NCI-H2196 (cell line): ENCODE data around the gene LTA.

Experiments
- DNase-seq: peaks from one replicate; lab custom pipeline; 2025; ENCODE audit not compliant: unreplicated experiment; lab: John Stamatoyannopoulos, UW

LTA gene

DNA sequence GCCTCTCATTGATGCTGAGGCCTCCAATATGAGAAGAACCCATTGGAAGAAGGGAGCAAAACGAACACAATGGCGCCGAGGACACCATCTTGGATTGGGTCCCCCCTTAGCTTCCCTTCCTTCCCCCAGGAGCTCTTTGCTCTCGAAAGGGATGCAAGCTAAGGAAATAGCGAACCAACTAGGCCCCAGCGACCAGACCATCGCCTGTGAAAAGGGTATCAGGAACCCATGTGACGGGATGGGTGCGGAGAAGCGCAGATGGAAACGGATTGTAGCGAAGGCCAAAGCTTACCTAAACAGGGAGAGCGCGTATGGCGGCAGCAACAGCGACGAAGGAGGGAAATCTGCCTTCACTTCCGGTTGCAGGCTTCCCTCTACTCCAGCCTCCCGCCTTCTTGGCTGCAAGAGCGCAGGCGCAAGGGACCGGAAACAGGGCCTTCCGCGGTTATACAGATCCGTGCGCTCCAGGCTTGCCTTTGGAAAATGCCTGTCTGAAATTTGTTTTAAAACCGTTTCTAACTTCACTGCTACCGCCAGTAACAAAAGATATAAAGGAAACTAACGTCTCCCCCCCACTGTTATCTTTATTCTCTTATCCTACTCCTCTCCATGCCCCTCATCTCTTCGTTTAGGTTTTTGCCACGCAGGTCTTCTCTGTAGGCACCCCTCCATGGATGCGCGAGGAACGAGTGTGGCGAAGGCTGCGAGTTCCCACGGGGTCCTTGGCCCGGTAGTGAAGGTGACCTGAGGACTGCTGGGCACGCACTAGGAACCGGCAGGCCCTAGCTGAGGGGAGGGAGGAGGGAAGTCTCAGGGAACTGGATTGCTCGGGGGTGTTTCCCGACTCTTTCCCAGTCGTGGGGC, 30.2 kb upstream of the LTA start, which contains the start of gene DDX39B:
DDX39B (minus strand) TSS at position 346 of the 864 bp plus-strand sequence. CDS start 1,471 bp downstream, outside the sequence.
- peak; percentile 96 for DNase-seq

- DNase-seq = no peak
Observed at GRCh38 chr6:31543639-31544038, 28.4 kb upstream of the LTA start.

DNA sequence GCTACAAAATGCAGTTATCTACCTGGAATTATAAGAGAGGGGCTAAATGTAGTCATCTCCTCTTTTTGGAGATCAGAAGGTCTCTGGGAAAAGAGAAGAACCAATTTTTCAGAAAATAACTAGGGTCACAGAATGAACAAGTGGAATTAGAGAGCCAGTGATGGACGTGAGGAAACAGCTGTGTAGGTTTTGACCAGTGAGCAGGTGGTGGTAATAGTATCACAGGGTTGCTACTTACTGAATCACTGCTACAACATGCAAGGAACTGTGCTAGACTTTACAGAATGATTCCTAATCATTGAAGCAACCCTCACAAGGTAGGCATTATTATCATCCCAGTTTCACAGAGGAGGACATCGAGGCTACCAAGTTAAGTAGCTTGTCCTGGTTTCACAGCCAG, 27.4 kb upstream of the LTA start:
- no peak for DNase-seq

GRCh38 chr6:31545291-31545690, 26.8 kb upstream of the LTA start:
- DNase-seq = no peak

DNA sequence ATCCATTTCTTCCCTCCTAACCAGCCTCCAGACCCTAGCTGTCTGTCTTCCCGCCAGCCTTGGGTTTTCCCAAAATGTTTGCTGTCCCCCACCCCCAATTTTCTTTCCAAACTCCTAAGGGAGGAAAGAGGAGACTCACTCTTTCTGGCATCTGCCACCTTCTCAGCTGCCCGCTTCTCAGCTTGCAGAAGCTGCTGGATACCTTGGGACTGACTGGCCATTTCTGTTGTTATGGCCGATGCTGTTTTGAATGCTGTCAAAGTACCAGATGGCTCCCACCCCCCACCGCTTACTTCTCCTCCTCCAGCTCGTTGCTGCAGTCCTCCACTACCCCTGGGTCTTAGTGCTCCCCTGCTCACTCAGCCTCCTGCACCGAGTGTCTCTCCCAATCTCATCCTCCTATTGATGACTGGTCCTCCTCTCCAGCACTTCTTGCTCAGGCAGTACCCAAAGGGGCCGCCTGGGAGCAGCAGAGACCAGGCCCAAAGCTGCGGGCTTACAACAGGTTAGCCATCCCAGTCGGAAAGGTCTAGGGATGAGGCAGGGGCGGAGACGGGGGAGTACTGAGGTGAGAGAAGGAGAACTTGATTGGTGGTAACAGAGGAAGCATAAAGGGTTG, 25.6 kb upstream of the LTA start, which contains the start of gene ATP6V1G2:
ATP6V1G2 (minus strand) TSS at position 270 of the 619 bp plus-strand sequence; CDS start at position 221, 49 bp downstream.
- peak; percentile 93 for DNase-seq

DNA sequence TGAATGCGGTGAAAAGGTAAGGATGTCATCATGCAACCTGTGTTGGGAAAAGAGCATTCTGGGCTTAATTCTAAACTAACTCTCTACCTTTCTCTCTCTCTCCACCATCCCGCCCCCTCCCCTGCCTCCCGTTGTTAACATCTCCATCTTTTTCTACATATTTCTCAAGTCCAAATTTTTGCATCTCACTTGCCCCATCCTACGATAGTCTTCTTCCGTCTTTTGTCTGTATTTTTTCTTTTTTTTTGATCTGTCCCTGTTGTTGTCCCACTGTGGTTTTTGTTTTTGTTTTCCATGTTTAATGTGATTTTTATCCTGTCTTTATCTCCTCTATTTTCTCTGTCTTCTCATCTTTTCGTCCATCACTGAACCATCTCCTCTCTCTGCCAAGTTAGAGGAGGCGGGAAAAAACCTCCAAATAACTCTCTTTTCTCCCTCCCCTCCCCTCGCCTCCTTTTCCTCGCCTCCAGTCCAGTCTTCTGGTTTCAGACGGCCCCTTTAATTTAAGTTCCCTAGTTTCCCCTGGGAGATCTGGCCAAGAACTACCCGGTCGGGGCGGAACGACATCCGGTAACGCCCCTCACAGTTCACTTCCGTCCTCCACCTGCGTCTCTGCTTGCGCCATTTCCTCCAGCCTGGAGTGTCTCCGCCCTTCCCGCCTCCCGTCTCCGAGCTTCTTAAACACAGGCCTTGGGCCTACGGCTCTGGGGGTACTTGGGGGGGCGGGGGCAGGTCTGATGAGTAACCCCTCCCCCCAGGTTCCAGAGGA, 24.9 kb upstream of the LTA start, which contains the start of gene NFKBIL1:
NFKBIL1 (plus strand) TSS at position 651 of the 769 bp plus-strand sequence; CDS start at position 738, 87 bp downstream.
- DNase-seq = peak; percentile 94

GRCh38 chr6:31547727-31548543, 24.2 kb upstream of the LTA start:
- no peak for DNase-seq

DNA sequence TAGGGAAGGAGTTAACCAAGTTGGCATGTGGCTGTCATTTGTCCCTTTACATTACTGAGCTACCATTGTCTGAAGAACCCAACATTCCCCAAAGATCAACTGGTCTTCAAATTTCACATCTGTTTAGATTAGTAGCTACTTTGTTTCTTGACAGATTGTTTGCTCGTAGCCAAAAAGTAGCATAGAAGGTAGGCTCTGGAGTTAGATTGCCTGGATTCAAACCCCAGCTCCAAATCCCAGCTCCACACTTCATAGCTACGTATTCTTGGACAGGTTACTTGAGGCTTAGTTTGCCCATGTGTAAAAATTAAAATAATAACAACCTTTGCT, 23.6 kb upstream of the LTA start:
- no peak for DNase-seq

DNA sequence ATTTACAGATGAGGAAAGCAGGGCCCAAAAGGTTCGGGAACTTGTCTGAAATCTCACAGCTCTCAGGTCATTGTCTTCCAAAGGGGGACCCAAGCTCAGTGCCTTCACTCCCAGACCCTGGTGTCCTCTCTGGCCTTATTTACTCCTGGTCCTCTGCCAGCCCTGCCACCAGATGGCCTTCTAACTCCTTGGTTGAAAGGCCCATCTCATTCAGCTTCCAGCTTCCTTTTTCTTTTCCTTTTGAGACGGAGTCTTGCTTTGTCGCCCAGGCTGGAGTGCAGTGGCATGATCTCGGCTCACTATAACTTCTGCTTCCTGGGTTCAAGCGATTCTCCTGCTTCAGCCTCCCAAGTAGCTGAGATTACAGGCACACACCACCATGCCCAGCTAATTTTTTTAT, 20.7 kb upstream of the LTA start:
- DNase-seq = peak; percentile 24

DNA sequence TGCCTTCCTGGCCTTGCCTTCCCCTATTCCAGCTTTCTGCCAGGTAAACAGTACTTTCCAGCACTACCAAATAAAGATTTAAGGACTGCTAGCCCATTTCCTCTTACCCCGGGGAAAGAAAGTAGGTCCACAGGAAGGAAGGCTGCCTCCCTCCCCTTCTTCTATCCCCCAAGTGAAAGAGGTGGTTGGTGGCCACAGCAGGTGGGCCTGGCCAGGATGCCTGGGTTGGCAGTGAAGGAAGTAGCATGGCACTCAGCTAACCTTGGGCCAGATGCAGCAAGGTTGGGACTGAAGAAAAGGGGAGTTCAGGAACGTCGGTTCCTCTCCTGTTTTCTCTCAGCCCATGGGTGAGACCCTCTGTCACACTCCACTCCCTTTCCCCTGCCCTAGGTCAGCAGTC, 15.8 kb upstream of the LTA start:
- DNase-seq = no peak

DNA sequence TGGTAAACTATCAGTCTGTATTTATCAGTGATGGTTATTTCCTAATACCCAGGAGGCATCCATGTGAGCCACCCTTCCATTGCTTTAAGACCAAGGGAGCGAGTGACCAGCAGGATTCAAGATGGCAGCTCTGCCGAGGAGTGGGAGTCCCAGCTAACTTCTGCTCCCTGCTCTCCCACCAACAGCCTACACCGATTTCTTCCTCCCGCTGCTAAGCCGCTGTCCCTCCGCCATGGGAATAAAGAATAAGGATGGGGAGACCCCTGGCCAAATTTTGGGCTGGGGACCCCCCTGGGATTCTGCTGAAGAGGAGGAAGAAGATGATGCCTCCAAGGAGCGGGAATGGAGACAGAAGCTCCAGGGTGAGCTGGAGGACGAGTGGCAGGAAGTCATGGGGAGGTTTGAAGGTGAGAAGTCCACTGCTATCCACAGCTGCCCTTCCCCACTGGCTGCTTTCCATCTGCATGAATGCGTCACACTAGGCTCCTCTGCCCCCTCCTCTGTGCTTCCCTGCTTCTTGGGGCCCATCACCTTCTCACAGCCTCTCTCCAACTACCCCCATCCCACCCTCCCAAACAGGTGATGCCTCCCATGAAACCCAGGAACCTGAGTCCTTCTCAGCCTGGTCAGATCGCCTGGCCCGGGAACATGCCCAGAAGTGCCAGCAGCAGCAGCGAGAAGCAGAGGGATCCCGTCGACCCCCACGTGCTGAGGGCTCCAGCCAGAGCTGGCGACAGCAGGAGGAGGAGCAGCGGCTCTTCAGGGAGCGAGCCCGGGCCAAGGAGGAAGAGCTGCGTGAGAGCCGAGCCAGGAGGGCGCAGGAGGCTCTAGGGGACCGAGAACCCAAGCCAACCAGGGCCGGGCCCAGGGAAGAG, 14.4 kb upstream of the LTA start:
- DNase-seq = no peak

DNA sequence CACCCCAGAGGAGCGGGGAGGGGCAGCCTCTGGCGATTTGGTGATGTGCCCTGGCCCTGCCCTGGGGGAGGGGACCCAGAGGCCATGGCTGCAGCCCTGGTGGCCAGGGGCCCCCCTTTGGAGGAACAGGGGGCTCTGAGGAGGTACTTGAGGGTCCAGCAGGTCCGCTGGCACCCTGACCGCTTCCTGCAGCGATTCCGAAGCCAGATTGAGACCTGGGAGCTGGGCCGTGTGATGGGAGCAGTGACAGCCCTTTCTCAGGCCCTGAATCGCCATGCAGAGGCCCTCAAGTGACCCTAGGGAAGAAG, 13.8 kb upstream of the LTA start:
- no peak for DNase-seq

GRCh38 chr6:31558631-31559500, 13.2 kb upstream of the LTA start:
- DNase-seq = no peak

DNA sequence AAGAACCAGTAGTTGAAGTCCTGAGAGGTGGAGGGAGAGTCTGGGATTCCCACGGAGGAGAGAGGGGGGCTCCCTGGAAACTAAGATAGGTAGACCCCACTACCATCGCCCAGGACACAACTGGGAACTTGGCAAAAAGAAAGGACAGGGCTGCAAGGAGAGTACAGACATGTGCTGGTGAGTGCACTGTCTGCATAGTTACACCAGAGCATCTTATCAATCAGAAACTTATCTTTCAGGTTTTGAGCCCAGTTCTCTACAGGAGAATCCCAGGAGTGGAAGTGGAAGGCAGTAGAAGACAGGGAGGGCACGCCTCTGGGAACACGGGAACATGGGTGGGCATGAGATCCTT, 12.5 kb upstream of the LTA start:
- no peak for DNase-seq

GRCh38 chr6:31559958-31560696, 12.0 kb upstream of the LTA start:
- DNase-seq = no peak

DNA sequence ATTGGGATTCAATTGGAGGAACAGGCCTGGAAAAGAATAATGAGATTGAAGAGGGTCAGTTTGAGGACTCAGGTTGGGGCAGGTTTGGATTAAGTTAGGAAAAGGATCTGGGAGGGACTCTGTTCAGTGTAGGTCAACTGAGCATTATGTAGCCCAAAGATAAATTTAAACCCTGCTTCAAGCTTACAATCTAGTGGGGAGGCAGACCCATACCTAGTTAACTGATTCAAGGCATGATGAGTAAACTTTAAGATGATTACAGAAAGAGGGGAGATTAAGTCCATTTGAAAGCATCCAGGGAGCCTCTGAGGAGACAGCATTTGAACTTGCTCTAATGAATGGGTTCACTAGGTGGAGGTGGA, 11.4 kb upstream of the LTA start:
- DNase-seq = no peak

- DNase-seq = no peak
Observed at GRCh38 chr6:31567531-31568370, 4.3 kb upstream of the LTA start.

DNA sequence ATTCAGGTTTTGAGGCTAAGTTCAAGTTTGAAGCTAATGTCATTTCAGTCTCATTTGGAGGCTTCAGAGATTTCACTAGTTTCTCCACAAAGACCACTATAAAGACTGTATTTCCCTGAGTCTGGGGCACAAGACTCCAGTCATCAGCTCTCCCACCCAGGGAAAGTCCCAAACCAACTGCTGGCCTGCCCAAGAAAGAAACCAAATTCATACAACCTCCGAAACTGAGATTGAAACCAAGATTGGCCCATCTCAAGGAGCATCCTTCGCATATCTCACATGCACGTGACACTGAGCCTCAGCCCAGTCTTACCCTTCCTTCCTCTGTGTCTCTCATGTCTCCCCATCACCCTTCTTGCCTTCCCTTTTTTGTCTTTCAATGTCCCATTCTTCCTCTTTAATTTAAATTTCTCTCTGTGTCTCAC, 3.5 kb upstream of the LTA start:
- DNase-seq = no peak
